H9 (cell line): ENCODE measurements around the gene BRAT1. TPM values are rescaled to one million over a fixed set of nuclear protein-coding genes. Genes with fewer than 3 reads are reported as not detected.
A peak's percentile ranks its signal among the peaks of the same experiment; 100 is the strongest.

Experiments used
- DNase-seq: peaks from one replicate; pipeline ENCODE4 v3.0.0-alpha.2; 2017
- H2AFZ ChIP-seq: one replicate; pipeline ENCODE4 v1.6.1; 2013; ENCODE audit warnings: mild to moderate bottlenecking, low read length, control low read depth, moderate library complexity
- H2AK5ac ChIP-seq: 2 replicates; pipeline ENCODE4 v1.6.1; 2013; ENCODE audit warnings: low read length, control low read depth, mixed read lengths; ENCODE audit not compliant: insufficient read length
- H2BK120ac ChIP-seq: one replicate; pipeline ENCODE4 v1.6.1; 2013; ENCODE audit warnings: low read depth, mild to moderate bottlenecking, low read length, control low read depth, inconsistent platforms; ENCODE audit not compliant: poor library complexity, severe bottlenecking
- H2BK12ac ChIP-seq: 2 replicates; pipeline ENCODE4 v1.6.1; 2013; ENCODE audit warnings: low read length, control low read depth, mixed read lengths, low read depth; ENCODE audit not compliant: insufficient read length
- H2BK15ac ChIP-seq: 2 replicates; pipeline ENCODE4 v1.6.1; 2013; ENCODE audit warnings: low read depth, low read length, control low read depth
- H2BK20ac ChIP-seq: one replicate; pipeline ENCODE4 v1.6.1; 2013; ENCODE audit warnings: low read depth, mild to moderate bottlenecking, low read length, control low read depth, inconsistent platforms; ENCODE audit not compliant: poor library complexity, severe bottlenecking
- H2BK5ac ChIP-seq: 2 replicates; pipeline ENCODE4 v1.6.1; 2013; ENCODE audit warnings: low read length, control low read depth, mixed read lengths; ENCODE audit not compliant: insufficient read length
- H3K14ac ChIP-seq: 2 replicates; pipeline ENCODE4 v1.6.1; 2013; ENCODE audit warnings: low read length, control low read depth; ENCODE audit not compliant: insufficient read depth
- H3K18ac ChIP-seq: 2 replicates; pipeline ENCODE4 v1.6.1; 2013; ENCODE audit warnings: low read depth, mild to moderate bottlenecking, mixed read lengths, low read length, control low read depth; ENCODE audit not compliant: insufficient read length
- H3K23ac ChIP-seq: 2 replicates; pipeline ENCODE4 v1.6.1; 2013; ENCODE audit warnings: low read length, control low read depth, mixed read lengths, low read depth; ENCODE audit not compliant: insufficient read length
- H3K23me2 ChIP-seq: 2 replicates; pipeline ENCODE4 v1.6.1; 2013; ENCODE audit warnings: low read depth, mild to moderate bottlenecking, mixed read lengths, low read length, control low read depth; ENCODE audit not compliant: insufficient read length, poor library complexity, severe bottlenecking
- H3K27ac ChIP-seq: 2 replicates; pipeline ENCODE4 v1.5.1; 2013; ENCODE audit warnings: low read length, control low read depth, mixed read lengths, low read depth; ENCODE audit not compliant: insufficient read length
- H3K27me3 ChIP-seq: 2 replicates; pipeline ENCODE4 v1.6.1; 2013; ENCODE audit warnings: low read length, control low read depth, inconsistent platforms; ENCODE audit not compliant: insufficient read depth
- H3K4ac ChIP-seq: 2 replicates; pipeline ENCODE4 v1.6.1; 2013; ENCODE audit warnings: low read depth, mild to moderate bottlenecking, control low read depth, inconsistent platforms, low read length, moderate library complexity
- H3K4me1 ChIP-seq: 2 replicates; pipeline ENCODE4 v1.6.1; 2013; ENCODE audit warnings: low read length, control low read depth, inconsistent platforms; ENCODE audit not compliant: insufficient read depth
- H3K4me2 ChIP-seq: 2 replicates; pipeline ENCODE4 v1.6.1; 2013; ENCODE audit warnings: low read length, control low read depth, mixed read lengths; ENCODE audit not compliant: insufficient read length, insufficient read depth
- H3K56ac ChIP-seq: 2 replicates; pipeline ENCODE4 v1.6.1; 2013; ENCODE audit warnings: low read depth, mild to moderate bottlenecking, mixed read lengths, low read length, control low read depth; ENCODE audit not compliant: insufficient read length
- H3K79me1 ChIP-seq: 2 replicates; pipeline ENCODE4 v1.6.1; 2013; ENCODE audit warnings: low read depth, mild to moderate bottlenecking, moderate library complexity, low read length, control low read depth, inconsistent platforms; ENCODE audit not compliant: insufficient read depth, poor library complexity, severe bottlenecking
- H3K79me2 ChIP-seq: 2 replicates; pipeline ENCODE4 v1.6.1; 2013; ENCODE audit warnings: low read length, control low read depth, inconsistent platforms; ENCODE audit not compliant: insufficient read depth
- H3K9ac ChIP-seq: 2 replicates; pipeline ENCODE4 v1.6.1; 2013; ENCODE audit warnings: low read length, control low read depth, mixed read lengths; ENCODE audit not compliant: insufficient read length; ENCODE audit errors: extremely low read depth
- H3K9me3 ChIP-seq: one replicate; pipeline ENCODE4 v1.6.1; 2013; ENCODE audit warnings: low read depth, low read length, inconsistent platforms; ENCODE audit not compliant: control insufficient read depth
- H3T11ph ChIP-seq: one replicate; pipeline ENCODE4 v1.6.1; 2013; ENCODE audit warnings: mild to moderate bottlenecking, low read length, control low read depth, inconsistent platforms
- H4K20me1 ChIP-seq: one replicate; pipeline ENCODE4 v1.6.1; 2013; ENCODE audit not compliant: control insufficient read depth, insufficient read length, insufficient read depth
- H4K5ac ChIP-seq: 2 replicates; pipeline ENCODE4 v1.6.1; 2013; ENCODE audit warnings: low read depth, mild to moderate bottlenecking, mixed read lengths, low read length, control low read depth; ENCODE audit not compliant: insufficient read length
- H4K8ac ChIP-seq: replicated peaks from 2 replicates; pipeline ENCODE4 v1.6.1; 2013; ENCODE audit warnings: low read length, control low read depth, mixed read lengths, low read depth; ENCODE audit not compliant: insufficient read length
- H4K91ac ChIP-seq: 2 replicates; pipeline ENCODE4 v1.6.1; 2013; ENCODE audit warnings: low read depth, mild to moderate bottlenecking, moderate library complexity, mixed read lengths, low read length, control low read depth; ENCODE audit not compliant: insufficient read length
- H3K27ac Mint-ChIP-seq, 3 experiments: 2 replicates in 2 of 3; 3 replicates in 1 of 3; pipeline ENCODE4 v1.8.0; 2020 to 2021; ENCODE audit warnings: mixed read lengths in 3 of 3, mild to moderate bottlenecking in 1 of 3, moderate library complexity in 1 of 3
- H3K27me3 Mint-ChIP-seq: 2 replicates; pipeline ENCODE4 v1.8.0; 2021; ENCODE audit warnings: low read depth, mild to moderate bottlenecking, moderate library complexity, mixed read lengths
- H3K36me3 Mint-ChIP-seq, 3 experiments: 2 replicates in 2 of 3; 3 replicates in 1 of 3; pipeline ENCODE4 v1.8.0; 2020 to 2021; ENCODE audit warnings: low read depth in 3 of 3, mixed read lengths in 3 of 3; ENCODE audit not compliant: insufficient read depth in 1 of 3
- H3K4me1 Mint-ChIP-seq, 2 experiments: 2 replicates each; pipeline ENCODE4 v1.8.0; 2020; ENCODE audit warnings: mixed read lengths in 2 of 2
- H3K4me3 Mint-ChIP-seq, 2 experiments: 2 replicates in 1 of 2; 3 replicates in 1 of 2; pipeline ENCODE4 v1.8.0; 2020 to 2021; ENCODE audit warnings: mild to moderate bottlenecking in 2 of 2, mixed read lengths in 2 of 2, moderate library complexity in 1 of 2
- H3K9me3 Mint-ChIP-seq, 2 experiments: 2 replicates in 1 of 2; 3 replicates in 1 of 2; pipeline ENCODE4 v1.8.0; 2020; ENCODE audit warnings: mild to moderate bottlenecking in 2 of 2, mixed read lengths in 2 of 2, moderate library complexity in 1 of 2
- CTCF ChIP-seq: fragments of 200-600 bp; sonication (generic); conservative IDR thresholded peaks from 3 replicates; pipeline ENCODE4 v1.8.0; 2021; ENCODE audit warnings: antibody characterized with exemption, mild to moderate bottlenecking
- WGBS: extraction: QIAGEN DNeasy Blood & Tissue Kit; methylation state at CpG from one replicate; pipeline ENCODE4 v1.1.7; 2013; ENCODE audit warnings: missing lambda C conversion rate, low lambda C conversion rate, mixed read lengths; ENCODE audit not compliant: insufficient read length; ENCODE audit errors: extremely low coverage; 5-methylcytosine and 5-hydroxymethylcytosine counted together
- total RNA-seq: library from RNA; stranded (reverse); gene quantifications from 2 replicates; pipeline ENCODE4 v1.2.1, GENCODE V29; 2021

The BRAT1 gene
- total RNA-seq, 1 experiment from 2014 or later, result 41.2 TPM

- H3K27me3 ChIP-seq, result no peaks in the 10 kb centered on the region
- H3K14ac ChIP-seq, result peak overlapping the region; percentile 15; the same call in 1 of the 2 replicates
- H3K4me3 Mint-ChIP-seq, result no peak overlapping the region; a peak in 1 of 5 replicates
These were observed 57.6 kb downstream of the BRAT1 start for GRCh38 chr7:2497500-2498336.

More at GRCh38 chr7:2497500-2498336, 57.6 kb downstream of the BRAT1 start:
- H3K9me3 ChIP-seq, result no peaks in the 10 kb centered on the region
- Mint-ChIP-seq H3K36me3 (no peaks in the 10 kb centered on the region), H3K27ac (peak overlapping the region in 1 of 3 experiments; percentile 70; a peak in 2 of 7 replicates), H3K27me3 (no peaks in the 10 kb centered on the region; the same call in 1 of the 2 replicates), H3K9me3 (peaks cover 0 to under 1% of the 10 kb centered on the region in 2 experiments; a peak in 2 of 5 replicates), H3K4me1 (peaks cover 45 to 68% of the 10 kb centered on the region in 2 experiments)
- no peak overlapping the region for H2AFZ ChIP-seq
- H3K4me2 ChIP-seq, result no peak overlapping the region
- H4K20me1 ChIP-seq, result no peaks in the 10 kb centered on the region
- no peak overlapping the region for H4K91ac ChIP-seq
- H2BK5ac ChIP-seq, result no peak overlapping the region
- no peak overlapping the region for H2BK15ac ChIP-seq
- no peak overlapping the region for H3K56ac ChIP-seq
- no peak for TF ChIP-seq CTCF
- no peak overlapping the region for H2BK120ac ChIP-seq
- H3K4me1 ChIP-seq, result no peaks in the 10 kb centered on the region; the same call in 1 of the 2 replicates
- no peaks in the 10 kb centered on the region for H3K79me2 ChIP-seq
- H3T11ph ChIP-seq, result no peak overlapping the region
- DNase-seq, result no peak
- no peak overlapping the region for H3K4ac ChIP-seq
- no peak overlapping the region for H2BK12ac ChIP-seq
- no peak overlapping the region for H3K23ac ChIP-seq
- no peak overlapping the region for H2AK5ac ChIP-seq
- H3K23me2 ChIP-seq, result no peaks in the 10 kb centered on the region
- no CpG with 5 or more reads among the region's 25 CpGs for WGBS
- H3K9ac ChIP-seq, result no peak overlapping the region
- no peak overlapping the region for H4K5ac ChIP-seq
- H2BK20ac ChIP-seq, result no peak overlapping the region
- no peak overlapping the region for H4K8ac ChIP-seq
- no peak overlapping the region for H3K27ac ChIP-seq
- no peaks in the 10 kb centered on the region for H3K79me1 ChIP-seq
- H3K18ac ChIP-seq, result no peak overlapping the region
